ENCODE measurements around the gene PNPLA6. TPM values are rescaled to one million over a fixed set of nuclear protein-coding genes. Genes with fewer than 3 reads are reported as not detected.

PNPLA6 gene
- total and polyA plus RNA-seq, 2 of the 4 experiments (the other 2 are of a cell fraction) = 17.9 to 52.7 TPM

DNA sequence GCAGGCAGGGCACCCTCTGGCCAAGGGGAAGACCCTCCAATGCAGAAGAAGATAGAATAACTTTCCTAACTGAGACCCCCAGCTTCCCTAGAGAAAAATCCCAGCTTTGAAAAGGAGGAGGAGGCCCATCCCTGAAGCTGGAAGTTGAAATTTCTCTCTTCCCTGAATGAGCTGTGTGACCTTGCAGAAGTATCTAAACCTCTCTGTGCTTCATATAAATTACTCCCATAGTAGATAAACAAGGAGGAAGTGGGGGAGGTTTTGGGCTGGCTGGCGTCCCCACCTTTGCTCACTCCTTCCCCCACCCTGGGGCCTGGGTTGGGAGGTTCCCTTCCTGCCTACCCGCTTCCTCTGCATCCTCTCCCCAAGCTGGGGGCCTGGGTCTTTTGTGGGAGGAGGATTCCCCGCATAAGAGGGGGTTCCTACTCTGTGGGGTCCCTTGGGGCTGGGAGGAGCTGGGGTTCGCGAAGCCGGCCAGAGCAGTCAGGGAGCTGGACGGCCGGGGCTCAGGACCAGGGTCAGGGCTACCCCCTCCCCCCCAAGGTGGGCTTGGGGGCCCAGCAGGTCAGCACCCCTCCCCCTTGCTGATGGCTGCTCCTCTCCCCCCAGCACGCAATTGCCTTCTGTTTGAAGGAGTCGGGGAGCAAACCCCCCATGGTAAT is 71.8 kb downstream of the PNPLA6 start:
- Histone ChIP-seq H4K8ac (ENCODE audit: low read depth in 2 of 2, low read length in 2 of 2) (no peak overlapping the region), H3K9ac (ENCODE audit: low read depth, low read length) (no peak overlapping the region), H3K14ac (replicated peaks; ENCODE audit: low read depth, low read length) (no peak overlapping the region), H2AFZ (replicated peaks; ENCODE audit: low read length, poor library complexity) (no peak overlapping the region), H3K9me1 (ENCODE audit: insufficient read depth, low read length) (no peaks in the 10 kb centered on the region), H3K18ac (ENCODE audit: low read depth, low read length) (no peak overlapping the region), H4K20me1 (ENCODE audit: insufficient read depth, low read length) (no peaks in the 10 kb centered on the region), H2BK5ac (ENCODE audit: low read depth, low read length, poor library complexity, severe bottlenecking) (no peak overlapping the region), H3K36me3 (ENCODE audit: control insufficient read depth, insufficient read depth, low read length) (no peaks in the 10 kb centered on the region), H3K56ac (ENCODE audit: extremely low read depth, insufficient read depth, low read length) (no peak overlapping the region), H3K4me1 (ENCODE audit: control insufficient read depth, insufficient read depth, low read length) (no peaks in the 10 kb centered on the region), H3K4me3 (ENCODE audit: insufficient read depth, low read depth, low read length) (no peak overlapping the region), H2BK120ac (ENCODE audit: low read depth, low read length) (no peak overlapping the region), H4K91ac (ENCODE audit: insufficient read depth, low read depth, low read length) (no peak overlapping the region), H2AK9ac (replicated peaks; ENCODE audit: low read depth, low read length, poor library complexity) (no peak overlapping the region), H4K5ac (ENCODE audit: low read depth, low read length) (no peak overlapping the region), H3K27me3 (ENCODE audit: control insufficient read depth, insufficient read depth, low read length) (peaks cover 4% of the 10 kb centered on the region; the same call in 1 of the 2 replicates), H2BK15ac (ENCODE audit: low read depth, low read length) (no peak overlapping the region), H3K4me2 (ENCODE audit: low read depth, low read length) (no peak overlapping the region), H3K4ac (ENCODE audit: low read depth, low read length) (no peak overlapping the region), H3K27ac (ENCODE audit: insufficient read depth, low read length) (no peak overlapping the region), H2AK5ac (ENCODE audit: low read depth, low read length) (no peak overlapping the region), H3K79me1 (ENCODE audit: low read depth in 1 of 2, low read length in 2 of 2) (no peaks in the 10 kb centered on the region), H2BK20ac (ENCODE audit: low read depth, low read length) (no peak overlapping the region), H3K23ac (ENCODE audit: low read depth, low read length) (no peak overlapping the region), H3K9me3 (ENCODE audit: control insufficient read depth, insufficient read depth, low read length) (no peaks in the 10 kb centered on the region)
- intact Hi-C loops (cut with micrococcal nuclease) (no loop called here), dilution Hi-C loops (cut with HindIII; ENCODE audit: low sequenced_read_pairs, unreplicated experiment) (no loop called here), in situ Hi-C loops (cut with MboI; ENCODE audit: low sequenced_read_pairs) (no loop called here)
- CTCF ChIA-PET = no interaction called here
- DNase-seq (no peak), ATAC-seq (ENCODE audit: low read depth) (no peak)
- no TSS peak for BruUV-seq (replicated peaks)
- WGBS, 2 experiments (ENCODE audit: extremely low coverage in 2 of 2, insufficient read length in 1 of 2) = no CpG with 5 or more reads among the region's 10 CpGs
- POLR2A ChIA-PET (ENCODE audit: unreplicated experiment) = no interaction called here
- TF ChIP-seq FOS (IDR thresholded peaks at IDR 0.05; ENCODE audit: low read depth, low read length) (no peak), RAD21 (IDR thresholded peaks at IDR 0.05; ENCODE audit: low read length) (no peak), SMC3 (IDR thresholded peaks at IDR 0.05; ENCODE audit: low read depth, low read length) (no peak), CHD1 (IDR thresholded peaks at IDR 0.05; ENCODE audit: low read depth, low read length) (no peak), RFX5 (IDR thresholded peaks at IDR 0.05; ENCODE audit: low read depth, low read length) (no peak), MAZ (IDR thresholded peaks at IDR 0.05; ENCODE audit: borderline replicate concordance, low read depth, low read length) (no peak), RCOR1 (IDR thresholded peaks at IDR 0.05; ENCODE audit: insufficient replicate concordance, low read length) (no peak), MXI1 (IDR thresholded peaks at IDR 0.05; ENCODE audit: borderline replicate concordance, low read depth, low read length) (no peak), POLR2A (IDR thresholded peaks at IDR 0.05; ENCODE audit: low read depth, low read length) (no peak), BHLHE40 (IDR thresholded peaks at IDR 0.05; ENCODE audit: low read depth, low read length) (no peak), CEBPB (IDR thresholded peaks at IDR 0.05; ENCODE audit: low read depth, low read length) (no peak)
- TF ChIP-seq, protein P1, sequence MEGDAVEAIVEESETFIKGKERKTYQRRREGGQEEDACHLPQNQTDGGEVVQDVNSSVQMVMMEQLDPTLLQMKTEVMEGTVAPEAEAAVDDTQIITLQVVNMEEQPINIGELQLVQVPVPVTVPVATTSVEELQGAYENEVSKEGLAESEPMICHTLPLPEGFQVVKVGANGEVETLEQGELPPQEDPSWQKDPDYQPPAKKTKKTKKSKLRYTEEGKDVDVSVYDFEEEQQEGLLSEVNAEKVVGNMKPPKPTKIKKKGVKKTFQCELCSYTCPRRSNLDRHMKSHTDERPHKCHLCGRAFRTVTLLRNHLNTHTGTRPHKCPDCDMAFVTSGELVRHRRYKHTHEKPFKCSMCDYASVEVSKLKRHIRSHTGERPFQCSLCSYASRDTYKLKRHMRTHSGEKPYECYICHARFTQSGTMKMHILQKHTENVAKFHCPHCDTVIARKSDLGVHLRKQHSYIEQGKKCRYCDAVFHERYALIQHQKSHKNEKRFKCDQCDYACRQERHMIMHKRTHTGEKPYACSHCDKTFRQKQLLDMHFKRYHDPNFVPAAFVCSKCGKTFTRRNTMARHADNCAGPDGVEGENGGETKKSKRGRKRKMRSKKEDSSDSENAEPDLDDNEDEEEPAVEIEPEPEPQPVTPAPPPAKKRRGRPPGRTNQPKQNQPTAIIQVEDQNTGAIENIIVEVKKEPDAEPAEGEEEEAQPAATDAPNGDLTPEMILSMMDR (conservative IDR thresholded peaks at IDR 0.05; ENCODE audit: low read depth, low read length) = no peak
- TF ChIP-seq, protein P2, sequence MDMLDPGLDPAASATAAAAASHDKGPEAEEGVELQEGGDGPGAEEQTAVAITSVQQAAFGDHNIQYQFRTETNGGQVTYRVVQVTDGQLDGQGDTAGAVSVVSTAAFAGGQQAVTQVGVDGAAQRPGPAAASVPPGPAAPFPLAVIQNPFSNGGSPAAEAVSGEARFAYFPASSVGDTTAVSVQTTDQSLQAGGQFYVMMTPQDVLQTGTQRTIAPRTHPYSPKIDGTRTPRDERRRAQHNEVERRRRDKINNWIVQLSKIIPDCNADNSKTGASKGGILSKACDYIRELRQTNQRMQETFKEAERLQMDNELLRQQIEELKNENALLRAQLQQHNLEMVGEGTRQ (IDR thresholded peaks at IDR 0.05; ENCODE audit: low read depth, low read length) = no peak
